ENCODE measurements around the gene PPP1R14C. TPM values are rescaled to one million over a fixed set of nuclear protein-coding genes. Genes with fewer than 3 reads are reported as not detected.

The PPP1R14C gene
- total and polyA plus RNA-seq, 2 experiments from 2014 or later, result 1.1 to 1.4 TPM

DNA sequence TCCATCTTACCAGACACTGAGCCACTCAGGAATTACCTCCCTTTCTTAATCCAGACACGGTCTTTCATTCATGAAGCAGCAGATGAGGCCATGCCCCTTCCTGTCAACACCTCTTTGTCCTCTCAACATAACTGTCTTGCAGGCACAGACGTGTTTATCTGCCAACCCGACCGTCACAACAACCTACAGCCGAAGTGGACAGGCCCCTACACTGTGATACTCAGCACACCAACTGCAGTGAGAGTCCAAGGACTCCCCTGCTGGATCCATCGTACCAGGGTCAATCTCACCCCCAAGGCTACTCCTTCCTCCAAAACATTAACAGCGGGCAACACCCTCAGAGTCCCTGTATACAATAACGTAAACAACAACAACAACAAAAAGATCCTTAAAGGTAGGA, 43.3 kb upstream of the PPP1R14C start:
- H3K27ac Mint-ChIP-seq, result no peak overlapping the region
- H3K4me1 ChIP-seq (ENCODE audit: insufficient read depth), result no peaks in the 10 kb centered on the region
- no peaks in the 10 kb centered on the region for H3K9me3 Mint-ChIP-seq

DNA sequence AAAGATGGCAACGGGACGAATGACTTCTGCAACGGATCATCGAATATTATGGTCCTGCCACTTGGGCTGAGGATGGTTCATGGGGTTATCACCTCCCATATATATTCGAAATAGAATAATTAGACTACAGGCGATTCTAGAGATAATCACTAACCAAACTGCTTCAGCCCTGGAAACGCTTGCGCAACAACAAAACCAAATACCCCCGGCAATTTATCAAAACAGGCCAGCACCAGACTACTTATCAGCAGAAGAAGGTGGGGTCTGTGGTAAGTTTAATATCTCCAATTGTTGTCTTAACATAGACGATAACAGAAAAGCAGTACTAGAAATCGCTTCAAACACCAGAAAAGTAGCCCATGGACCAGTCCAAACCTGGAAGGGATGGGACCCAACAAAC, 42.9 kb upstream of the PPP1R14C start:
- Mint-ChIP-seq H3K9me3 (no peaks in the 10 kb centered on the region), H3K4me3 (no peak overlapping the region), H3K27ac (no peak overlapping the region), H3K27me3 (ENCODE audit: insufficient read depth, low read depth, poor library complexity) (peaks cover 4% of the 10 kb centered on the region), H3K4me1 (no peaks in the 10 kb centered on the region), H3K36me3 (ENCODE audit: low read depth) (no peaks in the 10 kb centered on the region)
- TF ChIP-seq, protein P1, sequence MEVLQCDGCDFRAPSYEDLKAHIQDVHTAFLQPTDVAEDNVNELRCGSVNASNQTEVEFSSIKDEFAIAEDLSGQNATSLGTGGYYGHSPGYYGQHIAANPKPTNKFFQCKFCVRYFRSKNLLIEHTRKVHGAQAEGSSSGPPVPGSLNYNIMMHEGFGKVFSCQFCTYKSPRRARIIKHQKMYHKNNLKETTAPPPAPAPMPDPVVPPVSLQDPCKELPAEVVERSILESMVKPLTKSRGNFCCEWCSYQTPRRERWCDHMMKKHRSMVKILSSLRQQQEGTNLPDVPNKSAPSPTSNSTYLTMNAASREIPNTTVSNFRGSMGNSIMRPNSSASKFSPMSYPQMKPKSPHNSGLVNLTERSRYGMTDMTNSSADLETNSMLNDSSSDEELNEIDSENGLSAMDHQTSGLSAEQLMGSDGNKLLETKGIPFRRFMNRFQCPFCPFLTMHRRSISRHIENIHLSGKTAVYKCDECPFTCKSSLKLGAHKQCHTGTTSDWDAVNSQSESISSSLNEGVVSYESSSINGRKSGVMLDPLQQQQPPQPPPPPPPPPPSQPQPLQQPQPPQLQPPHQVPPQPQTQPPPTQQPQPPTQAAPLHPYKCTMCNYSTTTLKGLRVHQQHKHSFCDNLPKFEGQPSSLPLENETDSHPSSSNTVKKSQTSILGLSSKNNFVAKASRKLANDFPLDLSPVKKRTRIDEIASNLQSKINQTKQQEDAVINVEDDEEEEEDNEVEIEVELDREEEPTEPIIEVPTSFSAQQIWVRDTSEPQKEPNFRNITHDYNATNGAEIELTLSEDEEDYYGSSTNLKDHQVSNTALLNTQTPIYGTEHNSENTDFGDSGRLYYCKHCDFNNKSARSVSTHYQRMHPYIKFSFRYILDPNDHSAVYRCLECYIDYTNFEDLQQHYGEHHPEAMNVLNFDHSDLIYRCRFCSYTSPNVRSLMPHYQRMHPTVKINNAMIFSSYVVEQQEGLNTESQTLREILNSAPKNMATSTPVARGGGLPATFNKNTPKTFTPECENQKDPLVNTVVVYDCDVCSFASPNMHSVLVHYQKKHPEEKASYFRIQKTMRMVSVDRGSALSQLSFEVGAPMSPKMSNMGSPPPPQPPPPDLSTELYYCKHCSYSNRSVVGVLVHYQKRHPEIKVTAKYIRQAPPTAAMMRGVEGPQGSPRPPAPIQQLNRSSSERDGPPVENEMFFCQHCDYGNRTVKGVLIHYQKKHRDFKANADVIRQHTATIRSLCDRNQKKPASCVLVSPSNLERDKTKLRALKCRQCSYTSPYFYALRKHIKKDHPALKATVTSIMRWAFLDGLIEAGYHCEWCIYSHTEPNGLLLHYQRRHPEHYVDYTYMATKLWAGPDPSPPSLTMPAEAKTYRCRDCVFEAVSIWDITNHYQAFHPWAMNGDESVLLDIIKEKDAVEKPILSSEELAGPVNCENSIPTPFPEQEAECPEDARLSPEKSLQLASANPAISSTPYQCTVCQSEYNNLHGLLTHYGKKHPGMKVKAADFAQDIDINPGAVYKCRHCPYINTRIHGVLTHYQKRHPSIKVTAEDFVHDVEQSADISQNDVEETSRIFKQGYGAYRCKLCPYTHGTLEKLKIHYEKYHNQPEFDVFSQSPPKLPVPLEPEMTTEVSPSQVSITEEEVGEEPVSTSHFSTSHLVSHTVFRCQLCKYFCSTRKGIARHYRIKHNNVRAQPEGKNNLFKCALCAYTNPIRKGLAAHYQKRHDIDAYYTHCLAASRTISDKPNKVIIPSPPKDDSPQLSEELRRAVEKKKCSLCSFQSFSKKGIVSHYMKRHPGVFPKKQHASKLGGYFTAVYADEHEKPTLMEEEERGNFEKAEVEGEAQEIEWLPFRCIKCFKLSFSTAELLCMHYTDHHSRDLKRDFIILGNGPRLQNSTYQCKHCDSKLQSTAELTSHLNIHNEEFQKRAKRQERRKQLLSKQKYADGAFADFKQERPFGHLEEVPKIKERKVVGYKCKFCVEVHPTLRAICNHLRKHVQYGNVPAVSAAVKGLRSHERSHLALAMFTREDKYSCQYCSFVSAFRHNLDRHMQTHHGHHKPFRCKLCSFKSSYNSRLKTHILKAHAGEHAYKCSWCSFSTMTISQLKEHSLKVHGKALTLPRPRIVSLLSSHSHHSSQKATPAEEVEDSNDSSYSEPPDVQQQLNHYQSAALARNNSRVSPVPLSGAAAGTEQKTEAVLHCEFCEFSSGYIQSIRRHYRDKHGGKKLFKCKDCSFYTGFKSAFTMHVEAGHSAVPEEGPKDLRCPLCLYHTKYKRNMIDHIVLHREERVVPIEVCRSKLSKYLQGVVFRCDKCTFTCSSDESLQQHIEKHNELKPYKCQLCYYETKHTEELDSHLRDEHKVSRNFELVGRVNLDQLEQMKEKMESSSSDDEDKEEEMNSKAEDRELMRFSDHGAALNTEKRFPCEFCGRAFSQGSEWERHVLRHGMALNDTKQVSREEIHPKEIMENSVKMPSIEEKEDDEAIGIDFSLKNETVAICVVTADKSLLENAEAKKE (CRISPR knock-in tag; IDR thresholded peaks at IDR 0.05), result no peak
- no peaks in the 10 kb centered on the region for H3K4me1 ChIP-seq (ENCODE audit: insufficient read depth)
- H3K27ac ChIP-seq (ENCODE audit: low read depth), result no peak overlapping the region
- no peaks in the 10 kb centered on the region for H4K20me1 ChIP-seq (replicated peaks; ENCODE audit: insufficient read depth)
- no peaks in the 10 kb centered on the region for H3K9me2 ChIP-seq (ENCODE audit: insufficient read depth)
- ATAC-seq (no peak), DNase-seq (ENCODE audit: low spot score) (no peak)
- no peaks in the 10 kb centered on the region for H3K79me2 ChIP-seq (replicated peaks; ENCODE audit: insufficient read depth)
- no peak overlapping the region for H2AFZ ChIP-seq
- H3K4me3 ChIP-seq, result no peak overlapping the region
- no peak overlapping the region for H3K4me2 ChIP-seq
- no peaks in the 10 kb centered on the region for H3K36me3 ChIP-seq (ENCODE audit: insufficient read depth)
- H3F3A ChIP-seq (replicated peaks; ENCODE audit: low read depth), result no peaks in the 10 kb centered on the region
- no peaks in the 10 kb centered on the region for H3K27me3 ChIP-seq (ENCODE audit: insufficient read depth)

More for the DNA sequence above, 43.3 kb upstream of the PPP1R14C start:
- Mint-ChIP-seq H3K36me3 (ENCODE audit: low read depth) (no peaks in the 10 kb centered on the region), H3K4me1 (no peaks in the 10 kb centered on the region), H3K27me3 (ENCODE audit: insufficient read depth, low read depth, poor library complexity) (peaks cover 4% of the 10 kb centered on the region), H3K4me3 (no peak overlapping the region)
- TF ChIP-seq ZNF331 (CRISPR knock-in tag; IDR thresholded peaks at IDR 0.05; ENCODE audit: low read depth) (no peak), POLR2AphosphoS5 (IDR thresholded peaks at IDR 0.05; ENCODE audit: low read depth) (no peak), ZNF114 (CRISPR knock-in tag; IDR thresholded peaks at IDR 0.05) (no peak), JUNB (IDR thresholded peaks at IDR 0.05; ENCODE audit: unreplicated experiment) (no peak)
- TF ChIP-seq, protein P2, sequence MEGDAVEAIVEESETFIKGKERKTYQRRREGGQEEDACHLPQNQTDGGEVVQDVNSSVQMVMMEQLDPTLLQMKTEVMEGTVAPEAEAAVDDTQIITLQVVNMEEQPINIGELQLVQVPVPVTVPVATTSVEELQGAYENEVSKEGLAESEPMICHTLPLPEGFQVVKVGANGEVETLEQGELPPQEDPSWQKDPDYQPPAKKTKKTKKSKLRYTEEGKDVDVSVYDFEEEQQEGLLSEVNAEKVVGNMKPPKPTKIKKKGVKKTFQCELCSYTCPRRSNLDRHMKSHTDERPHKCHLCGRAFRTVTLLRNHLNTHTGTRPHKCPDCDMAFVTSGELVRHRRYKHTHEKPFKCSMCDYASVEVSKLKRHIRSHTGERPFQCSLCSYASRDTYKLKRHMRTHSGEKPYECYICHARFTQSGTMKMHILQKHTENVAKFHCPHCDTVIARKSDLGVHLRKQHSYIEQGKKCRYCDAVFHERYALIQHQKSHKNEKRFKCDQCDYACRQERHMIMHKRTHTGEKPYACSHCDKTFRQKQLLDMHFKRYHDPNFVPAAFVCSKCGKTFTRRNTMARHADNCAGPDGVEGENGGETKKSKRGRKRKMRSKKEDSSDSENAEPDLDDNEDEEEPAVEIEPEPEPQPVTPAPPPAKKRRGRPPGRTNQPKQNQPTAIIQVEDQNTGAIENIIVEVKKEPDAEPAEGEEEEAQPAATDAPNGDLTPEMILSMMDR (conservative IDR thresholded peaks at IDR 0.05; ENCODE audit: low read depth in 2 of 2), result no peak
- Histone ChIP-seq H3K4me3 (no peak overlapping the region), H3K79me2 (replicated peaks; ENCODE audit: insufficient read depth) (no peaks in the 10 kb centered on the region), H3K9me2 (ENCODE audit: insufficient read depth) (no peaks in the 10 kb centered on the region), H2AFZ (no peak overlapping the region), H3K4me2 (no peak overlapping the region), H3K27me3 (ENCODE audit: insufficient read depth) (no peaks in the 10 kb centered on the region), H3F3A (replicated peaks; ENCODE audit: low read depth) (no peaks in the 10 kb centered on the region), H4K20me1 (replicated peaks; ENCODE audit: insufficient read depth) (no peaks in the 10 kb centered on the region), H3K36me3 (ENCODE audit: insufficient read depth) (no peaks in the 10 kb centered on the region), H3K27ac (ENCODE audit: low read depth) (no peak overlapping the region)
- DNase-seq (ENCODE audit: low spot score) (no peak), ATAC-seq (no peak)
